Sigmoid colon (tissue), 7 donors: Measurements from ENCODE around the gene SMARCE1. TPM values are rescaled to one million over a fixed set of nuclear protein-coding genes. Genes with fewer than 3 reads are reported as not detected.

Source experiments
- DNase-seq: peaks from one replicate; pipeline ENCODE4 v3.0.0-alpha.2; 2019
- H3K27ac ChIP-seq, 4 donors: fragments of 200-600 bp; sonication (generic); one replicate each; pipeline ENCODE4 v1.5.1; 2016 to 2019; ENCODE audit warnings: mild to moderate bottlenecking in 1 of 4
- H3K27me3 ChIP-seq, 3 donors: fragments of 200-600 bp; sonication (generic); one replicate each; pipeline ENCODE4 v1.5.1; 2019; ENCODE audit warnings: mild to moderate bottlenecking in 1 of 3
- H3K36me3 ChIP-seq, 4 donors: fragments of 200-600 bp; sonication (generic); one replicate each; pipeline ENCODE4 v1.5.1; 2016 to 2019
- H3K4me1 ChIP-seq, 4 donors: fragments of 200-600 bp; sonication (generic); one replicate each; pipeline ENCODE4 v1.5.1; 2017 to 2019
- H3K4me3 ChIP-seq, 4 donors: fragments of 200-600 bp; sonication (generic); one replicate each; pipeline ENCODE4 v1.5.1; 2017 to 2019; ENCODE audit warnings: mild to moderate bottlenecking in 2 of 4, moderate library complexity in 1 of 4
- H3K9me3 ChIP-seq, 4 donors: fragments of 200-600 bp in 3 of 4; sonication (generic) in 3 of 4; one replicate each; pipeline versions ENCODE4 v1.5.1 to v1.6.1; 2013 to 2019
- CTCF ChIP-seq, 4 experiments: fragments of 450-650 bp in 3 of 4; fragments of 200-600 bp in 1 of 4; IDR thresholded peaks; one replicate each; pipeline ENCODE4 v1.5.1; 2016 to 2019; ENCODE audit warnings: antibody characterized with exemption in 4 of 4, mild to moderate bottlenecking in 3 of 4, moderate library complexity in 2 of 4
- EP300 ChIP-seq, 4 donors: sonication (generic); formaldehyde crosslinking; IDR thresholded peaks; one replicate each; pipeline ENCODE4 v1.6.1; 2017; ENCODE audit warnings: antibody characterized with exemption in 4 of 4
- POLR2A ChIP-seq, 2 donors: fragments of 450-650 bp; IDR thresholded peaks; one replicate each; pipeline ENCODE4 v1.6.1; 2016; ENCODE audit warnings: antibody characterized with exemption in 2 of 2, mild to moderate bottlenecking in 2 of 2, moderate library complexity in 2 of 2
- POLR2AphosphoS5 ChIP-seq, 4 donors: sonication (generic); formaldehyde crosslinking; IDR thresholded peaks; one replicate each; pipeline ENCODE4 v1.6.1; 2017; ENCODE audit warnings: antibody characterized with exemption in 4 of 4
- WGBS, 2 donors: extraction: QIAGEN DNeasy Blood & Tissue Kit; methylation state at CpG; one replicate each; pipeline ENCODE4 v1.1.7; 2013; 5-methylcytosine and 5-hydroxymethylcytosine counted together
- intact Hi-C: fragments of 100-400 bp; cut with DNase I; formaldehyde crosslinking; loops from one replicate; pipeline ENCODE4 v1.15.1; 2023
- polyA plus RNA-seq, 3 donors: library from polyadenylated mRNA; stranded (reverse); fragments of 200-250 nt; gene quantifications; one replicate each; pipeline ENCODE4 v1.2.3, GENCODE V29; 2013
- total RNA-seq, 4 donors: library from RNA; depleted of rRNA; stranded (reverse); fragments of >200 nt; gene quantifications; one replicate each; pipeline ENCODE4 v1.1.0, GENCODE V29; 2016
- donor health status: healthy with polysubstance abuse.
- donor health status: Bipolar disorder and iron deficiency.
- donor health status: healthy.

The SMARCE1 gene
- total and polyA plus RNA-seq, 7 donors, result 68.2 to 120 (median 87.3) TPM

GRCh38 chr17:40611840-40612474, 35.7 kb downstream of the SMARCE1 start:
- Histone ChIP-seq H3K27me3 (peaks cover 0 to 19% (median 0%) of the 10 kb centered on the region in 3 donors), H3K4me3 (no peak overlapping the region), H3K36me3 (no peaks in the 10 kb centered on the region), H3K27ac (no peak overlapping the region), H3K9me3 (no peaks in the 10 kb centered on the region), H3K4me1 (no peaks in the 10 kb centered on the region)
- 62 to 73% methylated on average over 7 of the region's 7 CpGs for WGBS, 2 donors
- DNase-seq, result no peak
- intact Hi-C loops, result loop anchor here (10.0 kb wide), 1 partner anchor 1053 kb away; no protein-coding TSS in a partner anchor
- TF ChIP-seq POLR2A (IDR thresholded peaks at IDR 0.05) (no peak), EP300 (IDR thresholded peaks at IDR 0.05) (no peak), POLR2AphosphoS5 (IDR thresholded peaks at IDR 0.05) (no peak), CTCF (IDR thresholded peaks at IDR 0.05) (no peak)

- Histone ChIP-seq H3K36me3 (no peaks in the 10 kb centered on the region), H3K27me3 (peaks cover 0 to 10% (median 0%) of the 10 kb centered on the region in 3 donors), H3K4me1 (no peaks in the 10 kb centered on the region), H3K4me3 (no peak overlapping the region), H3K9me3 (no peaks in the 10 kb centered on the region), H3K27ac (no peak overlapping the region)
- TF ChIP-seq POLR2A (IDR thresholded peaks at IDR 0.05) (no peak), CTCF (IDR thresholded peaks at IDR 0.05) (no peak), POLR2AphosphoS5 (IDR thresholded peaks at IDR 0.05) (no peak), EP300 (IDR thresholded peaks at IDR 0.05) (no peak)
- WGBS, 2 donors, result 63 to 67% methylated on average over 2 of the region's 2 CpGs
- DNase-seq, result no peak
- intact Hi-C loops, result loop anchor here (10.0 kb wide), 1 partner anchor 1054 kb away; no protein-coding TSS in a partner anchor
Observed at GRCh38 chr17:40610359-40610758, 37.3 kb downstream of the SMARCE1 start.

DNA sequence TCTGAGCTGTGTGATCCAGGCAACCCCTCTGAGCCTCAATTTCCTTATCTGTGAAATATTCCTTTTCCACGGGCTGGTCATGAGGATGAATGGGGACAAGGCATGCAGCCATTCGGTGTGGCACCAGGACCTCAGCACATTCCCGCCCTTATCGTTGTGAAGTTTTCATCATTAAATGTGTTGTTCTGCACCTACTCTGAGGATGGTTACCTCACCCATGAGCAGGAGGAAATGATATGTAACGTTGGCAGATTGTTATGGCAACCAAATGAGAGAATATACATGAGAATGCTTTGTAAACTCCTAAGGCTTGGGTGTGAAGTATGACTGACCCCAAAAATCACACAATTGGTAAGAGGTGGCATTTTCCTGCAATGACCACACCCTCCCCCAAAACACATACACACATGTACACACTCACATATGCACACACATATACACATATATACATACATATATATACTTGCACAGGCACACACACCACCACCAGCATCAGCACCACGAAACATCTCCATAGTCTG, 39.5 kb downstream of the SMARCE1 start:
- Histone ChIP-seq H3K9me3 (no peaks in the 10 kb centered on the region), H3K27ac (no peak overlapping the region), H3K36me3 (no peaks in the 10 kb centered on the region), H3K4me3 (no peak overlapping the region), H3K4me1 (peaks cover 0 to 4% (median 3%) of the 10 kb centered on the region in 4 donors), H3K27me3 (no peaks in the 10 kb centered on the region)
- intact Hi-C loops, result no loop called here
- TF ChIP-seq POLR2AphosphoS5 (IDR thresholded peaks at IDR 0.05) (no peak), CTCF (IDR thresholded peaks at IDR 0.05) (no peak)
- WGBS, 2 donors, result 77 to 78% methylated on average over 6 of the region's 6 CpGs
- no peak for DNase-seq

DNA sequence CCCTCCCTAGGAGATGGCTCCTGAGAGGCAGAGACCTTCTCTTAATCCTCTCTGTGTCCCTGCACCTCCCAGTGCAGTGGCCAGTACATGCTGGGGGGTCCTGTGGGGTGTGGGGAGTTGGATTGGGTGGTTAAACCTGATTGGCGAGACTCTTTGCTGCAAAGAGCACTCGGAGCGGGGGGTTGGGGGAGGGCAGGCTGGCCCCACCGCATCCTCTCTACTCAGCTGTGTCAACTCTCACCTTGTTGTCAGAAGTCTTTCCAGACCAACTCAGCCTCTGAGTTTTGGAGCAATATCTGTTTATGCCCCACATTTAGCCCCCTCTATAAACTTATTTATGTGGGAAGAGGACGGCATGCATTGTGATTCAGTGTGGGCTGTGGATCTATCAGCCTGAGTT, 40.0 kb downstream of the SMARCE1 start:
- intact Hi-C loops, result no loop called here
- H3K27ac ChIP-seq, result no peak overlapping the region

More for the DNA sequence above, 40.0 kb downstream of the SMARCE1 start:
- Histone ChIP-seq H3K27me3 (no peaks in the 10 kb centered on the region), H3K4me3 (no peak overlapping the region), H3K36me3 (no peaks in the 10 kb centered on the region), H3K4me1 (peaks cover 0 to 8% (median 7%) of the 10 kb centered on the region in 4 donors), H3K9me3 (no peaks in the 10 kb centered on the region)
- TF ChIP-seq POLR2AphosphoS5 (IDR thresholded peaks at IDR 0.05), result no peak
- TF ChIP-seq EP300 (IDR thresholded peaks at IDR 0.05), result no peak
- no peak for TF ChIP-seq CTCF (IDR thresholded peaks at IDR 0.05)
- no peak for TF ChIP-seq POLR2A (IDR thresholded peaks at IDR 0.05)
- DNase-seq, result no peak
- 77 to 85% methylated on average over 5 of the region's 5 CpGs for WGBS, 2 donors
